NCI-H2107 treated with DMSO at 0.1 percent for 48 hours (cell line): ENCODE data around the gene JAK2.
"Not testable (repeated sequence)": the region's sequence is repeated elsewhere in the genome, so short reads cannot be mapped to it uniquely, and the experiment has no call there.

Experiments
- DNase-seq: peaks from one replicate; lab custom pipeline; 2025; ENCODE audit not compliant: unreplicated experiment; lab: John Stamatoyannopoulos, UW

Gene JAK2

DNA sequence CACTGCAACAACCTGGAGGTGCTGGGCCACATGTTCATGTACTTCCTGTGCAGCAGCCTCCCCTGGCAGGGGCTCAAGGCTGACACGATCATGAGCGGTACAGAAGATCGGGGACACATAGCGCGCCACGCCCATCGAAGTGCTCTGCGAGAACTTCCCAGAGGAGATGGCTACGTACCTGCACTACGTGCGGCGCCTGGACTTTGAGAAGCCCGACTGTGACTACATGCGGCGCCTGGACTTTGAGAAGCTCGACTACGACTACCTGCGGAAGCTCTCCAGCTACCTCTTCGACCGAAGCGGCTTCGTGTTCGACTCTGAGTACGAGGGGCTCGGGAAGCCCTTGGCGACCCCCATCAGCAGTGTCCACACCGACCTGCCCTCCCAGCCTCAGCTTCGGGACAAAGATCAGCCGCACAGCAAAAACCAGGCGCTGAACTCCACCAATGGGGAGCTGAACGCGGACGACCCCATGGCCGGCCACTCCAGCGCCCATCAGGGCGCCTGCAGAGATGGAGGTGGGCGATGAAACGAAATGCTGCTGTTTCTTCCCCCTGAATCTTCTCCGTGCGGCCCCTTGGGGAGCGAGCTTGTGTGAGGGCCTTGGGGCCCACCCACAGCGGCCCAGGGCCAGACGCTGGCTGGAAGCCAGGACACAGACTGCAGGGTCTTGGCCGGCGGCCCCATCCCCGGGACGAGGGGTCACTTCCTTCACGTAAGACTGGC lies 56.5 kb downstream of the JAK2 start:
- DNase-seq: no peak

DNA sequence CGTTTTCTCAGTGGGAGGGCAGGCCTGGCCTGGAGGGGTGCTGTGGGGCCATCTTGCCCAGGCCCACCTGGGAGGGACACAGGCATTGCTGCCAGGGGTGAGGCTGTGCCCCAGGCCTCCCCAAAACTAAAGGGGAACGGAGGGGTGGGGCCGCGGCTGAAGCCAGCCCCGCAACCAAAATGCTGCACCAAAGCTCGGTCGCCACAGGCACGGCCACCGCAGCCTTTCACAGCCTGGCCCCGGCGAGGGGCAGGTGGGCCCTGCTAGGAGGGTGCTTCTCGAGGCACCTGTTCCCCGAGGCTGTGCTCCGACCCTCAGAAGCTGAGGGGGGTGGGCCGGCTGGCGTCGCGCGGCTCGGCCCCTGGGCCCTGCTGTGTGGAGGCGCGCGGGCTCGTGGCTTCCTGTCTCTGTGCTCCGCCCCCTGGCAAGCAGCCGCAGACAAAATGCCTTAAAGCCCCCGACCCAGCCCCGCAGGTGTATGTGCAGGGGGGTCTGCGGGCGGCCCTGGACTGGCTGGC lies 57.6 kb downstream of the JAK2 start:
- DNase-seq: no peak

DNA sequence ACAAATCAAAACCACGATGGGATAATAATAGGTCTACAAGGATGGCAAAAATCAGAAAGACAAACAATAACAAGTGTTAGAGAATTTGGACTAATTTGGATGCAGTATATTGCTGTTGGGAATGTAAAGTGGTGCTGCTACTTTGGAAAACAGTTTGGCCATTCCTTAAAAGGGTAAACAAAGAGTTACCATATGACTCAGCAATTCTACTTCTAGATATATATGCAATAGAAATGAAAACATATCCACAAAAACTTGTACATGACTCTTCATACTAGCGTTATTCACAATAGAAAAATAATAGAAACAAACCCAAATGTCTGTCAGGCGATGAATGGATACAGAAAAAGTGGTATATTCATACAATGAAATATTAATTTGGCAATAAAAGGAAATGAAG lies 58.3 kb downstream of the JAK2 start:
- no peak for DNase-seq

DNA sequence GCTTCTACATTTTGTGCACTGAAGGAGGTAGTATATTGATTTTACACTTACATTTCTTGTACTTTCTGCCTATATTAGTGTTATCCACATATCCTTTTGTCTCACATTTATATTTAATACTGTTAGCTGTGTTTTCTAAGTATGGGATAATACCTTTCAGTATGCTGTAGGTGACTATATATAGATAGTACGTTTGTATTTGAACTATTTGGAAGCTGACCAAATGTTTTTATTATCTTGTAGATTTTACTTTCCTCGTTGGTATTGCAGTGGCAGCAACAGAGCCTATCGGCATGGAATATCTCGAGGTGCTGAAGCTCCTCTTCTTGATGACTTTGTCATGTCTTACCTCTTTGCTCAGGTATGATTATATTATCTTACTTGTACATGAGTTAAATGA lies 59.1 kb downstream of the JAK2 start:
- no peak for DNase-seq

DNA sequence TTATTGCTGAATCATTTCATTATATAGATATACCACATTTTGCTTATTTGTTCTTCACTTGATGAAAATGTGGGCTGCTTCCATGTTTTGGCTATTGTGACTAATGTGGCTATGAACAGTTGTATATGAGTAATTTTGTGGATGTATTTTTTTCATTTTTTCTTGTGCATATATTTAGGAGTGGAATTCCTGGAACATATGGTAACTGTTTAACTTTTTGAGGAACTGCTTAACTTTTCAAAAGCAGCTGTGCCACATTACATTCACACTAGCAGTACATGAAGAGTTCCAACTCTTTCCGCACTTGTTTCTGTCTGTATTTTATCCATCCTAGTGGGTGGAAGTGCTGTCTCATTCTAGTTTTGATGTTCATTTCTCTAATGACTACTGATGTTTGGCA lies 67.8 kb downstream of the JAK2 start:
- no peak for DNase-seq

DNA sequence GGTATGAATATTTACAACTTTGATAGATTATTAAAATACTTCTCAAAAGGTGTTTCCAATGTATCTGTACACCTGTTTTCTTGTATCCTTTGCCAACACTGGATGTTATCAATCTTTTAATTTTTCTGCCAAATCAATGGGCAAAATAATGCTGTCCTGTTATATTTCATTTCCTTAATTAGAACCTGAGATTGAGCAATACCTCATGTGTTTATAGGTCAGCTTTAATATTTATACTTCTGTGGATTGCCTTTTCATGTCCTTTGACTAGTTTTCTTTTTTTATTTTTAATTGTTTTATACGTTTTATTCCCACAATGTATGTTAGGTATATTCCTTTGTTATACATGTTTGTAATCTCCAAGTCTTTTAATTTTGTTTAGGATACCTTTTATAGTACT lies 77.6 kb downstream of the JAK2 start:
- no peak for DNase-seq

DNA sequence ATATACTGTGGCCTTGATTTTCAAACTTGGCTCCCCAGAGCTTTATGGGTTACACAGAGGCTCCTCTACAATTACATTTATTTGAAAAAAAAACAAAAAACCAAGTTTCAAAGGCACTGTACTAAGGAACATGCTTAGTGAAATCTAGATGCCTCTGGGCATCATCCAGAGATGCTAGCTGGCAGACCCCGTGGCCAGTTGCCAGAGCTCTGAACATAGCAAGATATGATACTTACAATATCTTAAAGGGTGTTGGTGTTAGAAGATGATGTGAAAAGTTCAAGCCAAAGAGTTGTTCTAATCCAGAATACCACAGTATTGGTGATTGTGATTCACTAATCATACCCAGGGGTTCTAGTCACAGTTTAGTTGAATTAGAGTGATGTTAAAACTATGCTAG lies 87.8 kb downstream of the JAK2 start:
- DNase-seq: no peak

DNA sequence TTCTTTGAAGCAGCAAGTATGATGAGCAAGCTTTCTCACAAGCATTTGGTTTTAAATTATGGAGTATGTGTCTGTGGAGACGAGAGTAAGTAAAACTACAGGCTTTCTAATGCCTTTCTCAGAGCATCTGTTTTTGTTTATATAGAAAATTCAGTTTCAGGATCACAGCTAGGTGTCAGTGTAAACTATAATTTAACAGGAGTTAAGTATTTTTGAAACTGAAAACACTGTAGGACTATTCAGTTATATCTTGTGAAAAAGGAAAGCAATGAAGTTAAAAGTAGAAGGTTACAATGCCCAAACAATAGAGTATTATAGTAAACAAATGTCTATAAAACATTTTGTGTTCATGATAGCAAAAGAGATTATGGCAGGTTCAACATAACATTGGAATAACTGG lies 88.6 kb downstream of the JAK2 start:
- DNase-seq: no peak

DNA sequence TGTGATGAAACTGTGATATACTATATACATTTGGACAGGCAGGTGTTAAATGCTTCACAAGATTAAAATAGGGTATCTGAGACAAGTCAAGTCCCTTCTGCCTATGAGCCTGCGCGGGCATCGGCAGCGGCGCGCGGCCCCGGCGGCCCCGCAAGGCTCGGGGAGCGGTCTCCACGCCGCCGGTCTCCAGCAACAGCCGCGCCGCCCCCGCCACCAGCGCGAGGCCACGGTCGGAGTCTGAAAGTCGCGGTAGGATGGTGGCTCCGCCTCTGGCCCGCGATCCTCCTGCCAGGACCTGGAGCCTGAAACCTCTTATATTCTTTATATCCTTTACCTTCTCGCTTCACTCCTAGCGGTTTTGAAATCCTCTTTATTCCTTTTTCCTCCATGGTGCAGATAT lies 100.9 kb downstream of the JAK2 start:
- no peak for DNase-seq

DNA sequence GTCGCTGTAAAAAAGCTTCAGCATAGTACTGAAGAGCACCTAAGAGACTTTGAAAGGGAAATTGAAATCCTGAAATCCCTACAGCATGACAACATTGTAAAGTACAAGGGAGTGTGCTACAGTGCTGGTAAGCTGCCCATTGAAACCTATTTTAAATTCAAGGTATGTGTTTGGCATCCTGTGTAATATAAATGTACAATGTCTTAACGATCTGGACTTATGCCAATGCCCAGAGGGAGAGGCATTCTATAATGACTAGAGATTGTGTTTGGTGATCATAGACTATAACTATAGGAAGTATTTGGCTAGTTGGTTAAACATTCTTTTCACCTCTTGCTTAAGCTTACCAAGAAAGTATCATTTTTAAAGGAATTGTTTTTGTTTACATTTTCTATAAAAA lies 104.7 kb downstream of the JAK2 start:
- no peak for DNase-seq

DNA sequence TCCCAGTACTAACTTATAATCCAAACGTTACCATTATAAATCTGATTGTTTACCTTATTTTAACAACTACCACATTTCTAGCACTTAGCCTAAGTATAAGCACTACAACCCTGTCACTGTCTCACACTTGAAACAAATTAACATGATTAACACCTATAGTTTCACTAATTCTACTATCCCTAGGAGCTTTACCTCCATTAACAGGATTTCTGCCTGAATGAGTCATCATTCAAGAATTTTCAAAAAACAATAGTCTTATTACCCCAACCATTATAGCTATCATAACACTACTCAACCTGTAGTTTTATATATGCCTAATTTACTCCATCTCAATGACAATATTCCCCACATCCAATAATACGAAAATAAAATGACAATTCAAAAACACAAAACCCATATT lies 110.7 kb downstream of the JAK2 start:
- no peak for DNase-seq

DNA sequence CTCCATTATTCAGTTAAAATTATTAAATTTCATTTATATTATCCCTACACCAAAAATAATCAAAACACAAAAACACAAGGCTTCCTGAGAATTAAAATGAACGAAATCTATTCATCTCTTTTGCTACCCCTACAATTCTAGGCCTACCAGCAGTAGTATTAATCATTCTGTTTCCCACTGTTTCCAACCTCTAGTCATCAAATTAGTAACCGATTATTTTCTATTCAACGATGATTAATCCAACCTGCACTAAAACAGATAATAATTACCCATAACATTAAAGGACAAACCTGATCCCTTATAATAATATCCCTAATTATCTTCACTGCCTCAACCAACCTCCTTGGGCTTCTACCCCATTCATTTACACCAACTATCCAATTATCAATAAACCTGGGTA lies 114.4 kb downstream of the JAK2 start:
- no peak for DNase-seq

DNA sequence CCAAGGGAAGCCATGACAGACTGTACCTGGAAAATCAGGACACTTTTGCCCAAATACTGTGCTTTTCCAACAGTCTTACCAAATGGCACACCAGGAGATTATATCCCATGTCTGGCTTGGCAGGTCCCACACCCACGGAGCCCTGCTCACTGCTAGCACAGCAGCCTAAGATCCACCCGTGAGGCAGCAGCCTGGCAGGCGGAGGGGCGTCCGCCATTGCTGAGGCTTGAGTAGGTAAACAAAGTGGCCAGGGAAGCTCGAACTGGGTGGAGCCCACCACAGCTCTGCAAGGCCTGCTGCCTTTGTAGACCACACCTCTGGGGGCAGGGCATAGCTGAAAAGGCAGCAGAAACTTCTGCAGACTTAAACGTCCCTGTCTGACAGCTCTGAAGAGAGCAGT lies 116.1 kb downstream of the JAK2 start:
- DNase-seq: not testable (repeated sequence)

DNA sequence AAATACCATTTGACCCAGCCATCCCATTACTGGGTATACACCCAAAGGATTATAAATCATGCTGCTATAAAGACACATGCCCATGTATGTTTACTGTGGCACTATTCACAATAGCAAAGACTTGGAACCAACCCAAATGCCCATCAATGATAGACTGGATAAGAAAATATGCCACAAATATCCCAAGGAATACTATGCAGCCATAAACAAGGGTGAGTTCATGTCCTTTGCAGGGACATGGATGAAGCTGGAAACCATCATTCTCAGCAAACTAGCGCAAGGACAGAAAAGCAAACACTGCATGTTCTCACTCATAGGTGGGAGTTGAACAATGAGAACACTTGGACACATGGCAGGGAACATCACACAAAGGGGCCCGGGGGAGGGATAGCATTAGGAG lies 121.4 kb downstream of the JAK2 start:
- not testable (repeated sequence) for DNase-seq

DNA sequence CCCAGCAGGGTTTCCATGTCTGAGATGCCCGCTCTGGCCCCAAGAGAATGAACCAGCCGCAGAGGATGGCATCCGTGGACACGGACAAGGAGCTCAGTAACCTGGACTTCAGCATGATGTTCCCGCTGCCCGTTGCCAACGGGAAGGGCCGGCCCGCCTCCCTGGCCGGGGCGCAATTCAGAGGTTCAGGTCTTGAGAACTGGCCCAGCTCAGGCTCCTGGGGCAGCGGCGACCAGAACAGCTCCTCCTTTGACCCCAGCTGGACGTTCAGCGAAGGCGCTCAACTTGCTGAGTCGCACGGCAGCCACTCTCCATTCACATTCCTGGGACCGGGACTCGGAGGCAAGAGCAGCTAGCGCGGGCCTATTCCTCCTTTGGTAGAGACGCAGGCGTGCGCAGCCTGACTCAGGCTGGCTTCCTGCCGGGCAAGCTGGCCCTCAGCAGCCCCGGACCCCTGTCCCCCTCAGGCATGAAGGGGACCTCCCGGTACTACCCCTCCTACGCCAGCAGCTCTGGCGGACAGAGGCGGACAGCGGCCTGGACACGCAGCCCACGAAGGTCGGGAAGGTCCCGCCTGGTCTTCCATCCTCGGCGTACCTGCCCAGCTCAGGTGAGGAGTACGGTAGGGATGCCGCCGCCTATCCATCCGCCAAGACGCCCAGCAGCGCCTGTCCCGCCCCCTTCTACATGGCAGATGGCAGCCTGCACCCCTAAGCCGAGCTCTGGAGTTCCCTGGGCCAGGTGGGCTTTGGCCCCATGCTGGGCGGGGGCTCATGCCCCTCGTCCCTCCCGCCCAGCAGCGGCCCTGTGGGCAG lies 126.0 kb downstream of the JAK2 start:
- no peak for DNase-seq

DNA sequence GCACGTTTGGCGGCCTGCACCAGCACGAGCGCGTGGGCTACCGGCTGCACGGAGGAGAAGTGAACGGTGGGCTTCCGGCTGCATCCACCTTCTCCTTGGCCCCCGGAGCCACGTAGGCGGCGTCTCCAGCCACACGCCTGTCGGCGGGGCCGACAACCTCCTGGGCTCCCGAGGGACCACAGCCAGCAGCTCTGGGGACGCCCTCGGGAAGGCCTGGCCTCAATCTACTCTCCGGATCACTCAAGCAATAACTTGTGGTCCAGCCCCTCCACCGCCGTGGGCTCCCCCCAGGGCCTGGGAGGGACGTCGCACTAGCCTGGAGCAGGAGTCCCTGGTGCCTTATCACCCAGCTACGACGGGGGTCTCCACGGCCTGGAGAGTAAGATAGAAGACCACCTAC lies 126.6 kb downstream of the JAK2 start:
- no peak for DNase-seq

DNA sequence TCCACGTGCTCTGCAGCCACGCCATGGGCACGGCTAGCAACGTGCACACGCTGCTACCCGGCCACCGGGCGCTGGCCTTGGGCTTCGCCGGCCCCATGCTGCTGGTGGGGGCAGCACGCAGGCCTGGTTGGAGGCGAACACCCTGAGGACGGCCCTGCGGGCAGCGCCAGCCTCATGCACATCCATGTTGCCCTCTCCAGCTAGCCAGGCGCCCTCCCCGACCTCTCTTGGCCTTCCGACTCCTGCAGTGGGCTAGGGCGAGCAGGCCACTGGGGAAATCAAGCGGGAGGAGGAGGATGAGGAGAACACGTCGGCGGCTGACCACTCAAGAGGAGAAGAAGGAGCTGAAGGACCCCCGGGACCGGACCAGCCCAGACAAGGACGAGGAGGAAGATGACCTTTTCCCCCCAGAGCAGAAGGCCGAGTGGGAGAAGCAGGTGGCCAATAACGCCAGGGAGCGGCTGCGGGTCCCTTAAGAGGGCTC lies 127.1 kb downstream of the JAK2 start:
- DNase-seq: no peak

DNA sequence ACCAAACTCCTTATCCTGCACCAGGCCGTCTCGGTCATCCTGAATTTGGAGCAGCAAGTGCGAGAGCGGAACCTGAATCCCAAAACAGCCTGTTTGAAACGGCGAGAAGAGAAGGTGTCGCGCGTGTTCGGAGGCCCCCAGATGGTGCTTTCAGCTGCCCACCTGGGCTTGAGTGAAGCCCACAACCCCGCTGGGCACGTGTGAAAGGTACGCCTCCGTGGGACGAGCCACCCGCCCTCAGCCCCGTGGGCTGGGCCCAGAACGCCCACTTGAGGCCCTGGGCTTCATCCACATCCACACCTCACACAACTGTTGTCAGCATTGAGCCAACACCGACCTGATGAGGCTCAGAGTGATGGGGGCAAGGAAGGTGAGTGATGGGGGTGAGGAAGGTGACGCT lies 127.6 kb downstream of the JAK2 start:
- no peak for DNase-seq

DNA sequence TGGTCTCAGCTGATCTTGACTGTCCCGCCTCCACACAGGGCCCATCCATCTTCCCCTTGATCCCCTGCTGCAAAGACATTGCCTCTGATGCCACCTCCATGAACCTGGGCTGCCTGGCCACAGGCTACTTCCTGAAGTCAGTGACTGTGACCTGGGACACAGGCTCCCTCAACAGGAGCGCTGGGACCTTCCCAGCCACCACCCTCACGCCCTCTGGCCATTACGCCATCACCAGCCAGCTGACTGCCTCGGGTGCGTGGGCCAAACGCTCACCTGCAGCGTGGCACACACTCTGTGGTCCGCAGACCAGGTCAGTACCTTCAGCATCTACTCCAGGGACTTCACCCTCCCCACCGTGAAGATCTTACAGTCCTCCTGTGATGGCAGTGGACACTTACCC lies 128.5 kb downstream of the JAK2 start:
- DNase-seq: no peak

DNA sequence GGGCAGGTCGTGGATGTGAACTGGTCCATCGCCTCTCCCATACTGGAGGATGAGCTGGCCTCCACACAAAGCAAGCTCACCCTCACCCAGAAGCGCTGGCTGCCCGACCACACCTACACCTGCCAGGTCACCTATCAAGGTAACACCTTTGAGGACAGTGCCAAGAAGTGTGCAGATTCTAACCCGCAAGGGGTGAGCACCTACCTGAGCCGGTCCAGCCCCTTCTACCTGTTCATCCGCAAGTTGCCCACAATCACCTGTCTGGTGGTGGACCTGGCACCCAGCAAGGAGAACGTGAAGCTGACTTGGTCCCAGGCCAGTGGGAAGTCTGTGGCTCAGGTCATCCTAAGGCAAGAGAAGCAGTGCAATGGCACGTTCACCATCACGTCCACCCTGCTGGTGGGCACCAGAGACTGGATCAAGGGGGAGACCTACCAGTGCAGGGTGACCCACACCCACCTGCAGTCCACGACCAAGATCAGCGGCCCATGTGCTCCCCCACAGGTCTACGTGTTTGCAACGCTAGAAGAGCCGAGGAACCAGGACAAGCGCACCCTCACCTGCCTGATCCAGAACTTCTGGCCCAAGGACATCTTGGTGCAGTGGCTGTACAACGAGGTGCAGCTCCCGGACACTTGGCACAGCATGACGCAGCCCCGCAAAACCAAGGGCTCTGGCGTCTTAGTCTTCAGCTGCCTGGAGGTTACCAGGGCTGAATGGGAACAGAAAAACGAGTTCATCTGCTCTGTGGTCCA lies 129.1 kb downstream of the JAK2 start:
- DNase-seq: no peak

DNA sequence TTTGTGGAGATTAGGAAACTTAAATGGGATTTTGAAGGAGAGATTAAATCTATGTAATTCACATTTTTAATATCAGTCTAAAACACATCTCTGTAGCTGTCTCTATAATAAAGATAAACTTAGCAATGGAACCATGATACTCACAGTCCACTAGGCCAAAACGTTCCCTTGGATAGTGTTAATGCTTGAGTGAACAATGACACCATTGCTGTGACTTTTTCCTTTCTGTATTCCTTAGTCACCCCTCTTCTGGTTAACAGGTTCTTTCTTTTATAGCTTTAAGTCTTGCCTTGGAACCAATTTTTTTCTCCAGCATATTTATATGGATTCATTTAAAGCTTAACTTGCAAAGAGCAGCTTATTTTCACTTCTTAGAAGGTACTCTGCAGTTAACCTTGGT lies 137.0 kb downstream of the JAK2 start:
- DNase-seq: no peak

DNA sequence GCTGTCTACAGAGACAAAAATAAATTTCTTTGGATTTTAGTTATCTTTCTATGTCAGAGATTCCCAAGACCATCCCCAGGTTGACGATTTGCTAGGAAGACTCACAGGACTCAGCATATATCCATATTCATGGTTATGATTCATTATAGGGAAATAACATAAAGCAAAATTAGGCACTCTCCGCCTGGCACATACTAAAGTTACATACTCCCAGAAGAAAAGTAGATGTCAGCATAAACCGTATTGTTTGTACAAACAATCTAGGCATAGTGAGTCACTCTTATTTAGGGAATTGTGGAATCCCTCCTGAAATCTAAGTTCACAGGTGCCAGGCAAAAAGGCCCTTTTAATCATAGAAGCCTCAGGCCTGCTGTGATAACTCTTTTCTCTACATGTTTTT lies 137.4 kb downstream of the JAK2 start:
- DNase-seq: no peak
